Breast epithelium (tissue), 4 donors: ENCODE results near the gene MTHFR. TPM values are rescaled to one million over a fixed set of nuclear protein-coding genes. Genes with fewer than 3 reads are reported as not detected.

Source experiments
- DNase-seq, 2 donors: peaks; one replicate each; pipeline ENCODE4 v3.0.0-alpha.2; 2019; ENCODE audit warnings: low spot score in 2 of 2
- H3K27ac ChIP-seq, 2 donors: fragments of 200-600 bp; sonication (generic) in 1 of 2; one replicate each; pipeline ENCODE4 v1.5.1; 2016 to 2019; ENCODE audit warnings: mild to moderate bottlenecking in 1 of 2
- H3K27me3 ChIP-seq, 2 donors: fragments of 200-600 bp; sonication (generic) in 1 of 2; one replicate each; pipeline versions ENCODE4 v1.5.1 to v1.6.0; 2017 to 2019; ENCODE audit warnings: control low read depth in 1 of 2, mild to moderate bottlenecking in 1 of 2
- H3K36me3 ChIP-seq: fragments of 200-600 bp; one replicate; pipeline ENCODE4 v1.5.1; 2019
- H3K4me1 ChIP-seq, 2 donors: fragments of 200-600 bp; sonication (generic); one replicate each; pipeline ENCODE4 v1.5.1; 2016 to 2019; ENCODE audit warnings: control low read depth in 1 of 2
- H3K4me3 ChIP-seq, 3 donors: fragments of 200-600 bp; sonication (generic); 1 replicate in 2 of 3; 2 replicates in 1 of 3; pipeline ENCODE4 v1.5.1; 2016 to 2019; ENCODE audit warnings: mild to moderate bottlenecking in 3 of 3, moderate library complexity in 2 of 3
- H3K9me3 ChIP-seq, 2 donors: fragments of 200-600 bp; sonication (generic) in 1 of 2; one replicate each; pipeline ENCODE4 v1.5.1; 2016 to 2019; ENCODE audit warnings: control low read depth in 1 of 2
- CTCF ChIP-seq, 3 donors: fragments of 450-650 bp; IDR thresholded peaks; one replicate each; pipeline ENCODE4 v1.5.1; 2016 to 2017; ENCODE audit warnings: antibody characterized with exemption in 3 of 3, mild to moderate bottlenecking in 3 of 3, moderate library complexity in 3 of 3
- POLR2A ChIP-seq: fragments of 450-650 bp; IDR thresholded peaks from one replicate; pipeline ENCODE4 v1.6.1; 2016; ENCODE audit warnings: antibody characterized with exemption, mild to moderate bottlenecking, moderate library complexity
- POLR2AphosphoS5 ChIP-seq, 3 donors: sonication (generic); formaldehyde crosslinking; IDR thresholded peaks; one replicate each; pipeline ENCODE4 v1.6.1; 2017; ENCODE audit warnings: antibody characterized with exemption in 3 of 3
- intact Hi-C: fragments of 100-400 bp; cut with DNase I; formaldehyde crosslinking; loops from one replicate; pipeline ENCODE4 v1.15.1; 2023; ENCODE audit warnings: low total_unique reads
- total RNA-seq, 3 donors: library from RNA; depleted of rRNA; stranded (reverse); fragments of >200 nt; gene quantifications; one replicate each; pipeline ENCODE4 v1.1.0, GENCODE V29; 2016

The MTHFR gene
- total RNA-seq, 3 donors from 2014 or later, result 24.6 to 42.0 (median 30.0) TPM

GRCh38 chr1:11761285-11761684 is 44.5 kb downstream of the MTHFR start:
- no peak overlapping the region for H3K4me3 ChIP-seq
- intact Hi-C loops, result no loop called here
- H3K27ac ChIP-seq, result no peak overlapping the region
- H3K9me3 ChIP-seq, result no peaks in the 10 kb centered on the region
- TF ChIP-seq CTCF (IDR thresholded peaks at IDR 0.05) (no peak), POLR2AphosphoS5 (IDR thresholded peaks at IDR 0.05) (no peak)
- no peaks in the 10 kb centered on the region for H3K36me3 ChIP-seq
- no peak for DNase-seq
- H3K27me3 ChIP-seq, result peaks cover 0 to 9% of the 10 kb centered on the region in 2 donors
- H3K4me1 ChIP-seq, result no peaks in the 10 kb centered on the region

- Histone ChIP-seq H3K9me3 (no peaks in the 10 kb centered on the region), H3K36me3 (no peaks in the 10 kb centered on the region), H3K27ac (no peak overlapping the region), H3K4me3 (no peak overlapping the region), H3K4me1 (no peaks in the 10 kb centered on the region), H3K27me3 (peaks cover 0 to 9% of the 10 kb centered on the region in 2 donors)
- intact Hi-C loops, result no loop called here
- no peak for TF ChIP-seq CTCF (IDR thresholded peaks at IDR 0.05)
- no peak for TF ChIP-seq POLR2A
- TF ChIP-seq POLR2AphosphoS5 (IDR thresholded peaks at IDR 0.05), result no peak
- no peak for DNase-seq
Measured at GRCh38 chr1:11759791-11760190, 46.0 kb downstream of the MTHFR start.

GRCh38 chr1:11757047-11757446 is 48.7 kb downstream of the MTHFR start:
- H3K27me3 ChIP-seq, result peaks cover 0 to 9% of the 10 kb centered on the region in 2 donors
- no peaks in the 10 kb centered on the region for H3K4me1 ChIP-seq
- no peaks in the 10 kb centered on the region for H3K36me3 ChIP-seq
- H3K4me3 ChIP-seq, result no peak overlapping the region
- intact Hi-C loops, result no loop called here
- TF ChIP-seq POLR2AphosphoS5 (IDR thresholded peaks at IDR 0.05), result no peak
- TF ChIP-seq CTCF (IDR thresholded peaks at IDR 0.05), result no peak
- H3K27ac ChIP-seq, result no peak overlapping the region
- DNase-seq, result no peak
- H3K9me3 ChIP-seq, result no peaks in the 10 kb centered on the region

- intact Hi-C loops, result no loop called here
- Histone ChIP-seq H3K4me1 (no peaks in the 10 kb centered on the region), H3K4me3 (no peak overlapping the region), H3K9me3 (no peaks in the 10 kb centered on the region), H3K36me3 (no peaks in the 10 kb centered on the region), H3K27ac (no peak overlapping the region), H3K27me3 (no peaks in the 10 kb centered on the region)
- no peak for DNase-seq
- TF ChIP-seq POLR2A, result no peak
- TF ChIP-seq CTCF (IDR thresholded peaks at IDR 0.05), result no peak
- no peak for TF ChIP-seq POLR2AphosphoS5 (IDR thresholded peaks at IDR 0.05)
Measured at GRCh38 chr1:11753555-11754208, 52.1 kb downstream of the MTHFR start.

GRCh38 chr1:11752359-11753088 is 53.2 kb downstream of the MTHFR start:
- H3K27ac ChIP-seq, result no peak overlapping the region
- TF ChIP-seq POLR2A (no peak), CTCF (IDR thresholded peaks at IDR 0.05) (no peak), POLR2AphosphoS5 (IDR thresholded peaks at IDR 0.05) (no peak)
- no peak overlapping the region for H3K4me3 ChIP-seq
- H3K4me1 ChIP-seq, result no peaks in the 10 kb centered on the region
- intact Hi-C loops, result no loop called here
- H3K27me3 ChIP-seq, result no peaks in the 10 kb centered on the region
- H3K9me3 ChIP-seq, result no peaks in the 10 kb centered on the region
- DNase-seq, result no peak
- H3K36me3 ChIP-seq, result no peaks in the 10 kb centered on the region
